Measurements from ENCODE around the gene AP4M1.

- no peak for TF ChIP-seq ZBTB33 (IDR thresholded peaks at IDR 0.05)
- TF ChIP-seq CTCF (IDR thresholded peaks at IDR 0.05; ENCODE audit: low read depth, low read length, missing input control) = no peak
- TF ChIP-seq RXRA (IDR thresholded peaks at IDR 0.05) = no peak
- TF ChIP-seq RAD21 (IDR thresholded peaks at IDR 0.05) = no peak
- no peak for TF ChIP-seq JUND (IDR thresholded peaks at IDR 0.05)
- no peak for TF ChIP-seq HNF4A (conservative IDR thresholded peaks at IDR 0.05)
Observed at GRCh38 chr7:100122067-100122466, 20.6 kb downstream of the AP4M1 start.
